H1 (cell line): ENCODE measurements around the gene PDGFD. TPM values are rescaled to one million over a fixed set of nuclear protein-coding genes. Genes with fewer than 3 reads are reported as not detected.

Source experiments
- MAFK ChIP-seq: IDR thresholded peaks from 2 replicates; pipeline ENCODE4 v1.6.1; 2012; ENCODE audit warnings: low read depth, mild to moderate bottlenecking, improper control_type of control experiment, low read length
- polyA plus RNA-seq, 7 experiments: library from polyadenylated mRNA; depleted of rRNA in 3 of 7; stranded (reverse) in 5 of 7; unstranded in 2 of 7; fragments of >200 nt in 5 of 7; fragments of 200-250 nt in 2 of 7; gene quantifications; 1 replicate in 5 of 7; 2 replicates in 1 of 7; 4 replicates in 1 of 7; pipeline versions ENCODE4 v1.2.1 to v1.2.3, GENCODE V29; 2011 to 2013; ENCODE audit warnings: missing spikeins in 2 of 7, mixed read lengths in 2 of 7
- total RNA-seq: library from RNA; stranded (reverse); fragmentation: NEBNext Ultra II Directional; extraction: Animal tissue kit (Norgen Biotek cat#: 25700); gene quantifications from 2 replicates; pipeline ENCODE4 v1.2.1, GENCODE V29; 2021

Gene PDGFD
- total and polyA plus RNA-seq, 2 of the 8 experiments (the other 6 are each of a cell fraction or from before 2014, with no cell fraction given): 1.1 to 3.9 TPM

- TF ChIP-seq MAFK: no peak
These were observed 89.8 kb downstream of the PDGFD start (continued) for GRCh38 chr11:104073950-104074705.
